ENCODE results near the gene DTNB.

DTNB gene

DNA sequence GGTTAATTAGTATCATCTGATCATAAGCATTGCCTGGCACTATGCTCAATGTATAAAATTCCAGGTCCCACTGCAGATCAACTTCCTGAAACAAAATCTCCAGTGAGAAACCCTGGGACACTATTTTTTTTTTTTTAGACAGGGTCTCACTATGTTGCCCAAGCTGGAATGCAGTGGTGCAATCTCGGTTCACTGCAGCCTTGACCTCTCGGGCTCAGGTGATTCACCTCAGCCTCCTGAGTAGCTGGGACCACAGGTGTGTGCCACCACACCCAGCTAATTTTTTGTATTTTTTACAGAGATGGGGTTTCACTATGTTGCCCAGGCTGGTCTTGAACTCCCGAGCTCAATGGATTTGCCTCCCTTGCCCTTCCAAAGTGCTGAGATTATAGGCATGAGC, 31.1 kb downstream of the DTNB start:
- Histone ChIP-seq H3K27ac (ENCODE audit: extremely low read depth, low read depth, low read length) (no peak overlapping the region), H3K4me3 (ENCODE audit: low read depth, low read length) (no peak overlapping the region), H3K9me3 (ENCODE audit: control insufficient read depth, insufficient read depth, low read depth, low read length) (no peaks in the 10 kb centered on the region), H3K4me1 (ENCODE audit: control insufficient read depth, insufficient read depth, low read length) (no peaks in the 10 kb centered on the region), H3K36me3 (ENCODE audit: control insufficient read depth in 2 of 2, insufficient read depth in 1 of 2, low read length in 2 of 2) (no peaks in the 10 kb centered on the region; a peak in 1 of 3 replicates)
- TF ChIP-seq ZNF830 (tag by site-specific recombination; IDR thresholded peaks at IDR 0.05; ENCODE audit: low read depth) (no peak), ZNF121 (tag by site-specific recombination; IDR thresholded peaks at IDR 0.05) (0 out of 2 replicates have a peak, but pooled peaks have one; percentile 47)
- POLR2A ChIA-PET: no interaction called here
- CTCF ChIA-PET: interaction anchor here (0.6 to 2.2 kb wide), 4 partner anchors 22 to 1268 kb away, joined by 3 to 9 read pairs (median 4); no protein-coding TSS in a partner anchor

DNA sequence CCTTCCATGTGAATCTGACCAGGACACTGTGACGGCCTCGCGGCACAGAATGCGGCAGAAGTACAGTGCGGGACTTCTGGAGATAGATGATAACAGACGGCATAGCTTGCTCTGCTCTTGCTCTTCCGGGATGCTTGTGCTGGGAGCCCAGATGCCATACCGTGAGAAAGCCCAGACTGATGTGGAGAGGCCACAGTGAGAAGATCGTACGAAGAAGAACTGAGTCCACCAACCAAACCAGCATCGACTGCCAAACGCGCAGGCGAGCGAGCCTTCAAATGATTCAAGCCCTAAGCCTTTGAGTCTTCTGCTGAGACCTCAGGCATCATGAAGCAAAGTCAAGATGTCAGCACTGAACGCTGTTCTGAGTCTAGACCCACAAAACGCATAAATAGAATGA, 33.7 kb downstream of the DTNB start:
- Histone ChIP-seq H3K36me3 (ENCODE audit: control insufficient read depth in 2 of 2, insufficient read depth in 1 of 2, low read length in 2 of 2) (no peaks in the 10 kb centered on the region), H3K4me1 (ENCODE audit: control insufficient read depth, insufficient read depth, low read length) (no peaks in the 10 kb centered on the region), H3K4me3 (ENCODE audit: low read depth, low read length) (no peak overlapping the region), H3K27ac (ENCODE audit: extremely low read depth, low read depth, low read length) (no peak overlapping the region), H3K9me3 (ENCODE audit: control insufficient read depth, insufficient read depth, low read depth, low read length) (no peaks in the 10 kb centered on the region)
- POLR2A ChIA-PET: interaction anchor here (0.5 kb wide), 1 partner anchor 9 kb away, joined by 7 read pairs; no protein-coding TSS in a partner anchor
- TF ChIP-seq, protein P1, sequence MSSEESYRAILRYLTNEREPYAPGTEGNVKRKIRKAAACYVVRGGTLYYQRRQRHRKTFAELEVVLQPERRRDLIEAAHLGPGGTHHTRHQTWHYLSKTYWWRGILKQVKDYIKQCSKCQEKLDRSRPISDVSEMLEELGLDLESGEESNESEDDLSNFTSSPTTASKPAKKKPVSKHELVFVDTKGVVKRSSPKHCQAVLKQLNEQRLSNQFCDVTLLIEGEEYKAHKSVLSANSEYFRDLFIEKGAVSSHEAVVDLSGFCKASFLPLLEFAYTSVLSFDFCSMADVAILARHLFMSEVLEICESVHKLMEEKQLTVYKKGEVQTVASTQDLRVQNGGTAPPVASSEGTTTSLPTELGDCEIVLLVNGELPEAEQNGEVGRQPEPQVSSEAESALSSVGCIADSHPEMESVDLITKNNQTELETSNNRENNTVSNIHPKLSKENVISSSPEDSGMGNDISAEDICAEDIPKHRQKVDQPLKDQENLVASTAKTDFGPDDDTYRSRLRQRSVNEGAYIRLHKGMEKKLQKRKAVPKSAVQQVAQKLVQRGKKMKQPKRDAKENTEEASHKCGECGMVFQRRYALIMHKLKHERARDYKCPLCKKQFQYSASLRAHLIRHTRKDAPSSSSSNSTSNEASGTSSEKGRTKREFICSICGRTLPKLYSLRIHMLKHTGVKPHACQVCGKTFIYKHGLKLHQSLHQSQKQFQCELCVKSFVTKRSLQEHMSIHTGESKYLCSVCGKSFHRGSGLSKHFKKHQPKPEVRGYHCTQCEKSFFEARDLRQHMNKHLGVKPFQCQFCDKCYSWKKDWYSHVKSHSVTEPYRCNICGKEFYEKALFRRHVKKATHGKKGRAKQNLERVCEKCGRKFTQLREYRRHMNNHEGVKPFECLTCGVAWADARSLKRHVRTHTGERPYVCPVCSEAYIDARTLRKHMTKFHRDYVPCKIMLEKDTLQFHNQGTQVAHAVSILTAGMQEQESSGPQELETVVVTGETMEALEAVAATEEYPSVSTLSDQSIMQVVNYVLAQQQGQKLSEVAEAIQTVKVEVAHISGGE (tag by site-specific recombination; conservative IDR thresholded peaks at IDR 0.05; ENCODE audit: low read depth): no peak
- TF ChIP-seq SP7 (tag by site-specific recombination; IDR thresholded peaks at IDR 0.05) (no peak), ZNF146 (tag by site-specific recombination; IDR thresholded peaks at IDR 0.05) (no peak), ZNF791 (tag by site-specific recombination; IDR thresholded peaks at IDR 0.05) (no peak), HOXD13 (CRISPR knock-in tag; IDR thresholded peaks at IDR 0.05; ENCODE audit: borderline replicate concordance) (no peak), ZNF624 (tag by site-specific recombination; IDR thresholded peaks at IDR 0.05) (no peak), BCL11B (tag by site-specific recombination; IDR thresholded peaks at IDR 0.05; ENCODE audit: low read depth) (no peak), ZNF221 (tag by site-specific recombination; IDR thresholded peaks at IDR 0.05; ENCODE audit: borderline replicate concordance) (no peak), ZNF140 (tag by site-specific recombination; IDR thresholded peaks at IDR 0.05) (no peak), ZNF654 (tag by site-specific recombination; IDR thresholded peaks at IDR 0.05; ENCODE audit: low read depth) (no peak), REPIN1 (tag by site-specific recombination; IDR thresholded peaks at IDR 0.05; ENCODE audit: low read depth) (no peak)
- TF ChIP-seq, protein P2, sequence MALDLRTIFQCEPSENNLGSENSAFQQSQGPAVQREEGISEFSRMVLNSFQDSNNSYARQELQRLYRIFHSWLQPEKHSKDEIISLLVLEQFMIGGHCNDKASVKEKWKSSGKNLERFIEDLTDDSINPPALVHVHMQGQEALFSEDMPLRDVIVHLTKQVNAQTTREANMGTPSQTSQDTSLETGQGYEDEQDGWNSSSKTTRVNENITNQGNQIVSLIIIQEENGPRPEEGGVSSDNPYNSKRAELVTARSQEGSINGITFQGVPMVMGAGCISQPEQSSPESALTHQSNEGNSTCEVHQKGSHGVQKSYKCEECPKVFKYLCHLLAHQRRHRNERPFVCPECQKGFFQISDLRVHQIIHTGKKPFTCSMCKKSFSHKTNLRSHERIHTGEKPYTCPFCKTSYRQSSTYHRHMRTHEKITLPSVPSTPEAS (tag by site-specific recombination; IDR thresholded peaks at IDR 0.05): no peak
- TF ChIP-seq, protein P3, sequence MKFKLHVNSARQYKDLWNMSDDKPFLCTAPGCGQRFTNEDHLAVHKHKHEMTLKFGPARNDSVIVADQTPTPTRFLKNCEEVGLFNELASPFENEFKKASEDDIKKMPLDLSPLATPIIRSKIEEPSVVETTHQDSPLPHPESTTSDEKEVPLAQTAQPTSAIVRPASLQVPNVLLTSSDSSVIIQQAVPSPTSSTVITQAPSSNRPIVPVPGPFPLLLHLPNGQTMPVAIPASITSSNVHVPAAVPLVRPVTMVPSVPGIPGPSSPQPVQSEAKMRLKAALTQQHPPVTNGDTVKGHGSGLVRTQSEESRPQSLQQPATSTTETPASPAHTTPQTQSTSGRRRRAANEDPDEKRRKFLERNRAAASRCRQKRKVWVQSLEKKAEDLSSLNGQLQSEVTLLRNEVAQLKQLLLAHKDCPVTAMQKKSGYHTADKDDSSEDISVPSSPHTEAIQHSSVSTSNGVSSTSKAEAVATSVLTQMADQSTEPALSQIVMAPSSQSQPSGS (tag by site-specific recombination; IDR thresholded peaks at IDR 0.05; ENCODE audit: low read depth): no peak
- TF ChIP-seq, protein P4, sequence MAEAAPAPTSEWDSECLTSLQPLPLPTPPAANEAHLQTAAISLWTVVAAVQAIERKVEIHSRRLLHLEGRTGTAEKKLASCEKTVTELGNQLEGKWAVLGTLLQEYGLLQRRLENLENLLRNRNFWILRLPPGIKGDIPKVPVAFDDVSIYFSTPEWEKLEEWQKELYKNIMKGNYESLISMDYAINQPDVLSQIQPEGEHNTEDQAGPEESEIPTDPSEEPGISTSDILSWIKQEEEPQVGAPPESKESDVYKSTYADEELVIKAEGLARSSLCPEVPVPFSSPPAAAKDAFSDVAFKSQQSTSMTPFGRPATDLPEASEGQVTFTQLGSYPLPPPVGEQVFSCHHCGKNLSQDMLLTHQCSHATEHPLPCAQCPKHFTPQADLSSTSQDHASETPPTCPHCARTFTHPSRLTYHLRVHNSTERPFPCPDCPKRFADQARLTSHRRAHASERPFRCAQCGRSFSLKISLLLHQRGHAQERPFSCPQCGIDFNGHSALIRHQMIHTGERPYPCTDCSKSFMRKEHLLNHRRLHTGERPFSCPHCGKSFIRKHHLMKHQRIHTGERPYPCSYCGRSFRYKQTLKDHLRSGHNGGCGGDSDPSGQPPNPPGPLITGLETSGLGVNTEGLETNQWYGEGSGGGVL (tag by site-specific recombination; IDR thresholded peaks at IDR 0.05): no peak
- TF ChIP-seq, protein P5, sequence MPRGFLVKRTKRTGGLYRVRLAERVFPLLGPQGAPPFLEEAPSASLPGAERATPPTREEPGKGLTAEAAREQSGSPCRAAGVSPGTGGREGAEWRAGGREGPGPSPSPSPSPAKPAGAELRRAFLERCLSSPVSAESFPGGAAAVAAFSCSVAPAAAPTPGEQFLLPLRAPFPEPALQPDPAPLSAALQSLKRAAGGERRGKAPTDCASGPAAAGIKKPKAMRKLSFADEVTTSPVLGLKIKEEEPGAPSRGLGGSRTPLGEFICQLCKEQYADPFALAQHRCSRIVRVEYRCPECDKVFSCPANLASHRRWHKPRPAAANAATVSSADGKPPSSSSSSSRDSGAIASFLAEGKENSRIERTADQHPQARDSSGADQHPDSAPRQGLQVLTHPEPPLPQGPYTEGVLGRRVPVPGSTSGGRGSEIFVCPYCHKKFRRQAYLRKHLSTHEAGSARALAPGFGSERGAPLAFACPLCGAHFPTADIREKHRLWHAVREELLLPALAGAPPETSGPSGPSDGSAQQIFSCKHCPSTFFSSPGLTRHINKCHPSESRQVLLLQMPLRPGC (tag by site-specific recombination; IDR thresholded peaks at IDR 0.05): no peak
- CTCF ChIA-PET: no interaction called here
